Measurements from ENCODE around the gene EPN3.

The EPN3 gene

GRCh38 chr17:50547736-50548083 lies 15.2 kb downstream of the EPN3 start:
- no peak for TF ChIP-seq SUZ12 (IDR thresholded peaks at IDR 0.05)
- TF ChIP-seq ARNT (IDR thresholded peaks at IDR 0.05): no peak
- TF ChIP-seq LEF1 (IDR thresholded peaks at IDR 0.05; ENCODE audit: borderline replicate concordance): no peak
- no peak for TF ChIP-seq ELF4 (IDR thresholded peaks at IDR 0.05)
- TF ChIP-seq NFRKB (IDR thresholded peaks at IDR 0.05): no peak
- no peak for TF ChIP-seq FOXA1 (IDR thresholded peaks at IDR 0.05)
- no peak for TF ChIP-seq ZNF384 (IDR thresholded peaks at IDR 0.05)
- no peak for TF ChIP-seq HDGF (IDR thresholded peaks at IDR 0.05; ENCODE audit: borderline replicate concordance)
- TF ChIP-seq L3MBTL2 (conservative IDR thresholded peaks at IDR 0.05): no peak
- TF ChIP-seq SP1 (IDR thresholded peaks at IDR 0.05): no peak
- TF ChIP-seq FOXK2 (IDR thresholded peaks at IDR 0.05): no peak
- no peak for TF ChIP-seq TARDBP (IDR thresholded peaks at IDR 0.05)
- TF ChIP-seq CTBP1 (IDR thresholded peaks at IDR 0.05; ENCODE audit: borderline replicate concordance): no peak
- no peak for TF ChIP-seq BHLHE40 (IDR thresholded peaks at IDR 0.05; ENCODE audit: borderline replicate concordance)
- TF ChIP-seq PKNOX1 (IDR thresholded peaks at IDR 0.05): no peak
- TF ChIP-seq FOXM1 (IDR thresholded peaks at IDR 0.05; ENCODE audit: borderline replicate concordance): no peak

DNA sequence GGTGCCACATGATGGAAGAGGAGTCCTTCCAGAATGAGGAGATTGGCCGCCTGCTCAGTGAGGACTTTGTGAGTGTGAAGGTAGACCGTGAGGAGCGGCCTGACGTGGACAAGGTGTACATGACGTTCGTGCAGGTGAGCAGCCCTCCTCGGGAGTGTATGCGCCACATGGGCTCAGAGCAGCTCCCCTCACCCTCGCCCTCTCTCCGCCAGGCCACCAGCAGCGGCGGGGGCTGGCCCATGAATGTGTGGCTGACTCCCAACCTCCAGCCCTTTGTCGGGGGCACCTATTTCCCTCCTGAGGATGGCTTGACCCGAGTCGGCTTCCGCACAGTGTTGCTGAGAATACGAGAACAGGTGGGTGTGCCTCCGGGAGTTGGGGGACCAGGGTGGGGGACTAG lies 16.3 kb downstream of the EPN3 start:
- TF ChIP-seq CTBP1 (IDR thresholded peaks at IDR 0.05; ENCODE audit: borderline replicate concordance) (no peak), ZNF384 (IDR thresholded peaks at IDR 0.05) (no peak), PKNOX1 (IDR thresholded peaks at IDR 0.05) (no peak), BHLHE40 (IDR thresholded peaks at IDR 0.05; ENCODE audit: borderline replicate concordance) (no peak)
- ChIA-PET CTCF (interaction anchor here (1.2 to 5.7 kb wide), 4 partner anchors 11 to 146 kb away, joined by 3 to 91 read pairs (median 3); no protein-coding TSS in a partner anchor), POLR2A (interaction anchor here (1.2 kb wide), 1 partner anchor 79 kb away, joined by 3 read pairs; no protein-coding TSS in a partner anchor)
- DNase-seq (ENCODE audit: extremely low spot score): no peak

More at GRCh38 chr17:50547736-50548083, 15.2 kb downstream of the EPN3 start:
- ChIA-PET POLR2A (interaction anchor here (0.6 to 1.7 kb wide), 2 partner anchors 57 to 79 kb away, joined by 3 to 5 read pairs; no protein-coding TSS in a partner anchor), CTCF (interaction anchor here (5.7 kb wide), 1 partner anchor 80 kb away, joined by 91 read pairs; no protein-coding TSS in a partner anchor)
- no peak for DNase-seq (ENCODE audit: extremely low spot score)

- ChIA-PET CTCF (interaction anchor here (1.2 to 5.7 kb wide), 8 partner anchors 11 to 159 kb away, joined by 3 to 91 read pairs (median 6); no protein-coding TSS in a partner anchor), POLR2A (interaction anchor here (0.8 to 1.2 kb wide), 2 partner anchors 78 to 571 kb away, joined by 3 read pairs; partner anchors contain the start of gene SPAG9)
- TF ChIP-seq SP1 (IDR thresholded peaks at IDR 0.05) (no peak), L3MBTL2 (conservative IDR thresholded peaks at IDR 0.05) (no peak), ZNF384 (IDR thresholded peaks at IDR 0.05) (no peak), ELF4 (IDR thresholded peaks at IDR 0.05) (no peak), CTBP1 (IDR thresholded peaks at IDR 0.05; ENCODE audit: borderline replicate concordance) (no peak), NFRKB (IDR thresholded peaks at IDR 0.05) (no peak), HDGF (IDR thresholded peaks at IDR 0.05; ENCODE audit: borderline replicate concordance) (no peak), FOXA1 (IDR thresholded peaks at IDR 0.05) (no peak), LEF1 (IDR thresholded peaks at IDR 0.05; ENCODE audit: borderline replicate concordance) (no peak), PKNOX1 (IDR thresholded peaks at IDR 0.05) (no peak), ARNT (IDR thresholded peaks at IDR 0.05) (no peak), FOXM1 (IDR thresholded peaks at IDR 0.05; ENCODE audit: borderline replicate concordance) (no peak), BHLHE40 (IDR thresholded peaks at IDR 0.05; ENCODE audit: borderline replicate concordance) (no peak), TARDBP (IDR thresholded peaks at IDR 0.05) (no peak), SUZ12 (IDR thresholded peaks at IDR 0.05) (no peak), FOXK2 (IDR thresholded peaks at IDR 0.05) (no peak)
- no peak for DNase-seq (ENCODE audit: extremely low spot score)
These were observed 16.9 kb downstream of the EPN3 start for GRCh38 chr17:50549256-50549941.

GRCh38 chr17:50549969-50550368 lies 17.4 kb downstream of the EPN3 start:
- CTCF ChIA-PET: interaction anchor here (1.0 to 5.7 kb wide), 10 partner anchors 10 to 159 kb away, joined by 3 to 91 read pairs (median 6); partner anchors contain the start of gene CACNA1G
- DNase-seq (ENCODE audit: extremely low spot score): no peak
- no peak for TF ChIP-seq LEF1 (IDR thresholded peaks at IDR 0.05; ENCODE audit: borderline replicate concordance)
- TF ChIP-seq SUZ12 (IDR thresholded peaks at IDR 0.05): no peak
- POLR2A ChIA-PET: interaction anchor here (0.8 to 1.2 kb wide), 2 partner anchors 77 to 571 kb away, joined by 3 read pairs; partner anchors contain the start of gene SPAG9

DNA sequence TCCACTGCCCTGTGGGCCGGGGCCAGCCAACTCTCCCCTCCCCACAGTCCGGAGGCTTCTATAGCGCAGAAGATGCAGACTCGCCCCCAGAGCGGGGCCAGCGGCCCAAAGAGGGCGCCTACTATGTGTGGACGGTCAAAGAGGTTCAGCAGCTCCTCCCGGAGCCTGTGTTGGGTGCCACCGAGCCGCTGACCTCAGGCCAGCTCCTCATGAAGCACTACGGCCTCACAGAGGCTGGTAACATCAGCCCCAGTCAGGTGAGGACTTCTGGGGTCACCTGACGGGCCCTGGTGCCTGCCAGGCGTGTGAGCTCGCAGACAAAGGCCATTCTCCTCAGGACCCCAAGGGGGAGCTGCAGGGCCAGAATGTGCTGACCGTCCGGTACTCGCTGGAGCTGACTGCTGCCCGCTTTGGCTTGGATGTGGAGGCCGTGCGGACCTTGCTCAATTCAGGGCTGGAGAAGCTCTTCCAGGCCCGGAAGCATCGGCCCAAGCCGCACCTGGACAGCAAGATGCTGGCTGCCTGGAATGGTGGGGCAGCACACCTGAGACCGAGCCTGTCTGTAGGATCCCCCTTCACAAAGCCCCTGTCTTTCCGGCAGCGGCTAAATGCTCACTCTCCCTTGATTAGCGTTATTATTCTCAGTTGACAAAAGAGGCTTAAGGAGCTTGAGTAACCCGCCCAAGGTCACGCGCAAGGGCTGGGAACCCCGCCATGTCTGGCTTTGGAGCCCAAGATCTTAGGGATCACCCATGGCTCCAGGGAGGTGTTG lies 18.3 kb downstream of the EPN3 start:
- CTCF ChIA-PET: interaction anchor here (0.6 to 5.7 kb wide), 24 partner anchors 9 to 232 kb away, joined by 3 to 91 read pairs (median 4); partner anchors contain the start of gene CACNA1G
- POLR2A ChIA-PET: interaction anchor here (0.8 to 1.8 kb wide), 6 partner anchors 9 to 212 kb away, joined by 3 to 15 read pairs (median 4); partner anchors contain the start of genes CACNA1G and LUC7L3
- TF ChIP-seq L3MBTL2 (conservative IDR thresholded peaks at IDR 0.05): no peak
- peak; percentile 2; the same call in 1 of the 2 replicates for TF ChIP-seq ARNT (IDR thresholded peaks at IDR 0.05)
- TF ChIP-seq ZNF384 (IDR thresholded peaks at IDR 0.05): no peak
- TF ChIP-seq SUZ12 (IDR thresholded peaks at IDR 0.05): no peak
- TF ChIP-seq CTBP1 (IDR thresholded peaks at IDR 0.05; ENCODE audit: borderline replicate concordance): no peak
- no peak for TF ChIP-seq HDGF (IDR thresholded peaks at IDR 0.05; ENCODE audit: borderline replicate concordance)
- no peak for TF ChIP-seq LEF1 (IDR thresholded peaks at IDR 0.05; ENCODE audit: borderline replicate concordance)
- no peak for TF ChIP-seq NFRKB (IDR thresholded peaks at IDR 0.05)
- peak; percentile 80 for DNase-seq (ENCODE audit: extremely low spot score)

All from HEK293T (cell line).